ENCODE data around the gene RBPJL. TPM values are rescaled to one million over a fixed set of nuclear protein-coding genes. Genes with fewer than 3 reads are reported as not detected.

RBPJL gene
- total RNA-seq, 1 experiment from 2014 or later = not detected

- peaks cover 35% of the 10 kb centered on the region for H3K4me1 ChIP-seq (ENCODE audit: insufficient read depth, low read length, poor library complexity, severe bottlenecking)
- DNase-seq (ENCODE audit: low spot score) = no peak
- no peak overlapping the region for H3K27ac ChIP-seq (ENCODE audit: low read depth, low read length, poor library complexity, severe bottlenecking)
- POLR2A ChIA-PET (ENCODE audit: low non-redundant PET) = no interaction called here
- CTCF ChIA-PET = no interaction called here
- TF ChIP-seq CTCF (conservative IDR thresholded peaks at IDR 0.05; ENCODE audit: low read depth, low read length) (no peak), EZH2 (IDR thresholded peaks at IDR 0.05; ENCODE audit: borderline replicate concordance, low read depth, low read length, poor library complexity, severe bottlenecking) (no peak)
- H3K36me3 ChIP-seq (ENCODE audit: insufficient read depth, low read length, poor library complexity, severe bottlenecking) = peaks cover 4% of the 10 kb centered on the region
- BruUV-seq (replicated peaks) = no TSS peak
- H3K27me3 ChIP-seq (replicated peaks; ENCODE audit: insufficient read depth, low read depth, low read length, poor library complexity) = no peaks in the 10 kb centered on the region
- intact Hi-C loops (cut with micrococcal nuclease; ENCODE audit: unreplicated experiment) = no loop called here
- H3K4me3 ChIP-seq (ENCODE audit: low read depth, low read length, poor library complexity, severe bottlenecking) = no peak overlapping the region
- H3K9me3 ChIP-seq (ENCODE audit: low read depth, low read length, poor library complexity, severe bottlenecking) = no peaks in the 10 kb centered on the region
Measured at GRCh38 chr20:45341939-45342854, 35.6 kb downstream of the RBPJL start.

GRCh38 chr20:45342855-45343531 lies 36.4 kb downstream of the RBPJL start:
- CTCF ChIA-PET = no interaction called here

More at GRCh38 chr20:45342855-45343531, 36.4 kb downstream of the RBPJL start:
- DNase-seq (ENCODE audit: low spot score) = no peak
- H3K4me3 ChIP-seq (ENCODE audit: low read depth, low read length, poor library complexity, severe bottlenecking) = no peak overlapping the region
- no peaks in the 10 kb centered on the region for H3K27me3 ChIP-seq (replicated peaks; ENCODE audit: insufficient read depth, low read depth, low read length, poor library complexity)
- H3K27ac ChIP-seq (ENCODE audit: low read depth, low read length, poor library complexity, severe bottlenecking) = no peak overlapping the region
- no peak for TF ChIP-seq EZH2 (IDR thresholded peaks at IDR 0.05; ENCODE audit: borderline replicate concordance, low read depth, low read length, poor library complexity, severe bottlenecking)
- TF ChIP-seq CTCF (conservative IDR thresholded peaks at IDR 0.05; ENCODE audit: low read depth, low read length) = no peak
- H3K4me1 ChIP-seq (ENCODE audit: insufficient read depth, low read length, poor library complexity, severe bottlenecking) = peaks cover 39% of the 10 kb centered on the region
- POLR2A ChIA-PET (ENCODE audit: low non-redundant PET) = no interaction called here
- BruUV-seq (replicated peaks) = no TSS peak
- intact Hi-C loops (cut with micrococcal nuclease; ENCODE audit: unreplicated experiment) = no loop called here
- H3K9me3 ChIP-seq (ENCODE audit: low read depth, low read length, poor library complexity, severe bottlenecking) = no peaks in the 10 kb centered on the region
- peaks cover 4% of the 10 kb centered on the region for H3K36me3 ChIP-seq (ENCODE audit: insufficient read depth, low read length, poor library complexity, severe bottlenecking)

All from A673 (cell line).